ENCODE measurements around the gene ABCB8.

GRCh38 chr7:151076863-151077704 is 48.8 kb downstream of the ABCB8 start:
- peak in 3 of 6 experiments; percentile 13 to 22 (median 19) for TF ChIP-seq CTCF (IDR thresholded peaks at IDR 0.05)
- TF ChIP-seq POLR2A (IDR thresholded peaks at IDR 0.05) = no peak
